CD14-positive monocyte (primary cell): ENCODE measurements around the gene NDUFAF2. TPM values are rescaled to one million over a fixed set of nuclear protein-coding genes. Genes with fewer than 3 reads are reported as not detected.

ENCODE experiments used
- DNase-seq, 3 donors: peaks; one replicate each; pipeline ENCODE4 v3.0.0-alpha.2; 2011 to 2022
- H2AFZ ChIP-seq: 2 replicates; pipeline ENCODE4 v1.6.0; 2012; ENCODE audit warnings: mild to moderate bottlenecking, low read depth, low read length, inconsistent platforms; ENCODE audit not compliant: insufficient read depth, poor library complexity, severe bottlenecking
- H3K27ac ChIP-seq, 2 donors: 1 replicate in 1 of 2; 2 replicates in 1 of 2; pipeline ENCODE4 v1.5.1; 2012 to 2013; ENCODE audit warnings: low read length in 2 of 2, control low read depth in 1 of 2, inconsistent platforms in 1 of 2, low read depth in 1 of 2, mild to moderate bottlenecking in 1 of 2
- H3K27me3 ChIP-seq, 2 donors: one replicate each; pipeline versions ENCODE4 v1.6.0 to v1.6.1; 2011 to 2013; ENCODE audit warnings: low read length in 2 of 2; ENCODE audit not compliant: control insufficient read depth in 2 of 2, insufficient read depth in 2 of 2
- H3K36me3 ChIP-seq, 2 donors: replicated peaks in 1 of 2; 1 replicate in 1 of 2; 2 replicates in 1 of 2; pipeline versions ENCODE4 v1.5.1 to v1.6.1; 2012 to 2013; ENCODE audit warnings: low read length in 2 of 2, control low read depth in 1 of 2, inconsistent platforms in 1 of 2, mild to moderate bottlenecking in 1 of 2; ENCODE audit not compliant: insufficient read depth in 2 of 2, control insufficient read depth in 1 of 2
- H3K4me1 ChIP-seq, 2 donors: 1 replicate in 1 of 2; 2 replicates in 1 of 2; pipeline versions ENCODE4 v1.5.1 to v1.6.1; 2012 to 2013; ENCODE audit warnings: low read length in 2 of 2, control low read depth in 1 of 2, inconsistent platforms in 1 of 2, mild to moderate bottlenecking in 1 of 2, moderate library complexity in 1 of 2; ENCODE audit not compliant: insufficient read depth in 2 of 2, control insufficient read depth in 1 of 2
- H3K4me2 ChIP-seq: replicated peaks from 2 replicates; pipeline ENCODE3; 2012; ENCODE audit warnings: low read length, moderate library complexity, mild to moderate bottlenecking; ENCODE audit not compliant: poor library complexity, severe bottlenecking; ENCODE audit errors: extremely low read depth
- H3K4me3 ChIP-seq, 3 experiments: fragments of 200-600 bp in 1 of 3; sonication (generic) in 1 of 3; replicated peaks in 1 of 3; 1 replicate in 2 of 3; 2 replicates in 1 of 3; pipeline ENCODE4 v1.5.1; 2011 to 2013; ENCODE audit warnings: low read length in 3 of 3, mild to moderate bottlenecking in 3 of 3, control low read depth in 2 of 3, low read depth in 2 of 3, inconsistent platforms in 1 of 3, moderate library complexity in 1 of 3
- H3K79me2 ChIP-seq: 2 replicates; pipeline ENCODE4 v1.6.0; 2012; ENCODE audit warnings: mild to moderate bottlenecking, control low read depth, inconsistent platforms, low read length, moderate library complexity; ENCODE audit not compliant: insufficient read depth
- H3K9ac ChIP-seq: 2 replicates; pipeline ENCODE4 v1.6.0; 2017; ENCODE audit warnings: low read length, mild to moderate bottlenecking; ENCODE audit not compliant: insufficient read depth, poor library complexity, severe bottlenecking
- H3K9me3 ChIP-seq, 2 donors: replicated peaks in 1 of 2; 1 replicate in 1 of 2; 2 replicates in 1 of 2; pipeline versions ENCODE4 v1.5.1 to v1.6.1; 2012 to 2013; ENCODE audit warnings: low read length in 2 of 2, control low read depth in 1 of 2; ENCODE audit not compliant: control insufficient read depth in 1 of 2, insufficient read depth in 1 of 2
- H4K20me1 ChIP-seq: 2 replicates; pipeline ENCODE4 v1.6.0; 2012; ENCODE audit warnings: mild to moderate bottlenecking, low read length, control low read depth, moderate library complexity; ENCODE audit not compliant: insufficient read depth
- H3K27ac Mint-ChIP-seq, 7 donors: one replicate each; pipeline ENCODE4 v1.8.0; 2020; ENCODE audit warnings: mild to moderate bottlenecking in 7 of 7, mixed read lengths in 7 of 7, moderate library complexity in 6 of 7, inconsistent platforms in 2 of 7
- H3K27me3 Mint-ChIP-seq, 3 donors: one replicate each; pipeline ENCODE4 v1.8.0; 2021 to 2022; ENCODE audit warnings: low read depth in 3 of 3, mild to moderate bottlenecking in 3 of 3, mixed read lengths in 3 of 3, moderate library complexity in 3 of 3, inconsistent platforms in 1 of 3
- H3K36me3 Mint-ChIP-seq, 2 donors: one replicate each; pipeline ENCODE4 v1.8.0; 2020; ENCODE audit warnings: mixed read lengths in 2 of 2, inconsistent platforms in 1 of 2, mild to moderate bottlenecking in 1 of 2
- H3K4me1 Mint-ChIP-seq: one replicate; pipeline ENCODE4 v1.8.0; 2020; ENCODE audit warnings: mild to moderate bottlenecking, mixed read lengths
- H3K4me3 Mint-ChIP-seq, 2 donors: one replicate each; pipeline ENCODE4 v1.8.0; 2020; ENCODE audit warnings: mild to moderate bottlenecking in 2 of 2, mixed read lengths in 2 of 2, moderate library complexity in 1 of 2
- H3K9me3 Mint-ChIP-seq, 7 donors: one replicate each; pipeline ENCODE4 v1.8.0; 2020 to 2022; ENCODE audit warnings: mixed read lengths in 7 of 7, mild to moderate bottlenecking in 6 of 7, moderate library complexity in 6 of 7, inconsistent platforms in 2 of 7
- CTCF ChIP-seq: fragments of 200-600 bp; IDR thresholded peaks from one replicate; pipeline ENCODE4 v1.8.0; 2022; ENCODE audit warnings: antibody characterized with exemption, mild to moderate bottlenecking
- intact Hi-C, 2 donors: fragments of 100-400 bp; cut with micrococcal nuclease; formaldehyde crosslinking; loops; one replicate each; pipeline versions ENCODE4 v1.15.0 to v1.15.1; 2023
- polyA plus RNA-seq, 3 donors: library from polyadenylated mRNA; depleted of rRNA in 1 of 3; unstranded in 2 of 3; stranded (reverse) in 1 of 3; fragments of 300-500 nt in 2 of 3; fragments of >200 nt in 1 of 3; fragmentation: Illumina TruSeq in 2 of 3; gene quantifications; 1 replicate in 2 of 3; 2 replicates in 1 of 3; pipeline ENCODE4 v1.2.3, GENCODE V29; 2012 to 2021

NDUFAF2 gene
- polyA plus RNA-seq, 3 donors, result 5.9 to 29.5 (median 25.0) TPM

GRCh38 chr5:61059499-61059898, 114.5 kb downstream of the NDUFAF2 start:
- Mint-ChIP-seq H3K27me3 (no peaks in the 10 kb centered on the region), H3K9me3 (peaks cover 5 to 15% (median 12%) of the 10 kb centered on the region in 7 donors), H3K4me3 (no peak overlapping the region), H3K27ac (no peak overlapping the region), H3K36me3 (peaks cover 2 to 7% of the 10 kb centered on the region in 2 donors), H3K4me1 (peaks cover 13% of the 10 kb centered on the region)
- no peak overlapping the region for H3K9ac ChIP-seq
- no peak overlapping the region for H3K27ac ChIP-seq
- no peak for DNase-seq
- H3K9me3 ChIP-seq, result peaks cover 6% of the 10 kb centered on the region in 2 donors
- H3K27me3 ChIP-seq, result no peaks in the 10 kb centered on the region
- no peaks in the 10 kb centered on the region for H3K36me3 ChIP-seq
- intact Hi-C loops, result loop anchor here (10.0 kb wide), 2 partner anchors 275 to 605 kb away; partner anchors contain the start of gene ZSWIM6 (in 1 of the 2)
- no peak overlapping the region for H3K4me2 ChIP-seq
- H3K79me2 ChIP-seq, result no peaks in the 10 kb centered on the region
- TF ChIP-seq CTCF, result no peak
- no peak overlapping the region for H3K4me3 ChIP-seq
- H3K4me1 ChIP-seq, result peaks cover 0 to 2% of the 10 kb centered on the region in 2 donors
- no peak overlapping the region for H2AFZ ChIP-seq
- no peaks in the 10 kb centered on the region for H4K20me1 ChIP-seq

- intact Hi-C loops, result no loop called here
- Histone ChIP-seq H3K4me2 (no peak overlapping the region), H3K79me2 (no peaks in the 10 kb centered on the region), H3K4me1 (peaks cover 0 to 5% of the 10 kb centered on the region in 2 donors), H2AFZ (no peak overlapping the region), H3K36me3 (no peaks in the 10 kb centered on the region), H3K9ac (no peak overlapping the region), H3K27me3 (no peaks in the 10 kb centered on the region), H3K9me3 (no peaks in the 10 kb centered on the region), H3K27ac (no peak overlapping the region), H3K4me3 (no peak overlapping the region), H4K20me1 (no peaks in the 10 kb centered on the region)
- peaks cover 3% of the 10 kb centered on the region in 2 donors for H3K36me3 Mint-ChIP-seq
- H3K9me3 Mint-ChIP-seq, result peaks cover 0 to 5% (median 2%) of the 10 kb centered on the region in 7 donors
- no peaks in the 10 kb centered on the region for H3K27me3 Mint-ChIP-seq
- no peak for DNase-seq
- H3K4me1 Mint-ChIP-seq, result peaks cover 7% of the 10 kb centered on the region
- no peak overlapping the region for H3K4me3 Mint-ChIP-seq
- no peak for TF ChIP-seq CTCF
- H3K27ac Mint-ChIP-seq, result no peak overlapping the region
These were observed 124.1 kb downstream of the NDUFAF2 start for GRCh38 chr5:61069150-61069549.
